Hepatocyte (in vitro differentiated cells): Measurements from ENCODE around the gene FAT1. TPM values are rescaled to one million over a fixed set of nuclear protein-coding genes. Genes with fewer than 3 reads are reported as not detected.

Experiments used
- DNase-seq: peaks from one replicate; pipeline ENCODE4 v3.0.0-alpha.2; 2016; ENCODE audit warnings: low spot score
- H2AFZ ChIP-seq: fragments of 200-600 bp; sonication (generic); 2 replicates; pipeline ENCODE4 v1.6.0; 2016; ENCODE audit warnings: antibody characterized with exemption, mild to moderate bottlenecking
- H3K27ac ChIP-seq: fragments of 200-600 bp; sonication (generic); 2 replicates; pipeline ENCODE4 v1.5.1; 2016; ENCODE audit warnings: mild to moderate bottlenecking
- H3K27me3 ChIP-seq: fragments of 200-600 bp; sonication (generic); 2 replicates; pipeline ENCODE4 v1.6.1; 2016
- H3K36me3 ChIP-seq: fragments of 200-600 bp; sonication (generic); replicated peaks from 2 replicates; pipeline ENCODE4 v1.5.1; 2016; ENCODE audit warnings: low read depth; ENCODE audit not compliant: insufficient read depth
- H3K4me1 ChIP-seq: fragments of 200-600 bp; sonication (generic); 2 replicates; pipeline ENCODE4 v1.5.1; 2016; ENCODE audit warnings: mild to moderate bottlenecking, moderate library complexity; ENCODE audit not compliant: insufficient read depth
- H3K4me2 ChIP-seq: fragments of 200-600 bp; sonication (generic); 2 replicates; pipeline ENCODE4 v1.6.0; 2016
- H3K4me3 ChIP-seq: fragments of 200-600 bp; sonication (generic); 2 replicates; pipeline ENCODE4 v1.5.1; 2016; ENCODE audit warnings: mild to moderate bottlenecking
- H3K79me2 ChIP-seq: fragments of 200-600 bp; sonication (generic); 2 replicates; pipeline ENCODE4 v1.6.0; 2017; ENCODE audit warnings: mild to moderate bottlenecking
- H3K9me2 ChIP-seq: fragments of 200-600 bp; sonication (generic); replicated peaks from 2 replicates; pipeline ENCODE4 v1.6.0; 2017; ENCODE audit warnings: mild to moderate bottlenecking; ENCODE audit not compliant: insufficient read depth
- H3K9me3 ChIP-seq: fragments of 200-600 bp; sonication (generic); 2 replicates; pipeline ENCODE4 v1.5.1; 2016; ENCODE audit warnings: low read depth, mild to moderate bottlenecking
- H4K20me1 ChIP-seq: fragments of 200-600 bp; sonication (generic); 2 replicates; pipeline ENCODE4 v1.6.0; 2016; ENCODE audit warnings: mild to moderate bottlenecking; ENCODE audit not compliant: insufficient read depth, poor library complexity, severe bottlenecking
- CTCF ChIP-seq: fragments of 200-600 bp; sonication (generic); IDR thresholded peaks from 2 replicates; pipeline ENCODE4 v1.5.1; 2016; ENCODE audit warnings: antibody characterized with exemption, mild to moderate bottlenecking; ENCODE audit not compliant: poor library complexity
- EZH2 ChIP-seq: fragments of 200-600 bp; sonication (generic); IDR thresholded peaks from 2 replicates; pipeline ENCODE4 v1.6.1; 2016; ENCODE audit warnings: antibody characterized with exemption, mild to moderate bottlenecking, borderline replicate concordance
- EZH2phosphoT487 ChIP-seq: fragments of 200-600 bp; sonication (generic); IDR thresholded peaks from one replicate; pipeline ENCODE4 v1.6.1; 2018; ENCODE audit warnings: antibody characterized with exemption, mild to moderate bottlenecking, low read depth, moderate library complexity; ENCODE audit not compliant: unreplicated experiment, severe bottlenecking
- WGBS: methylation state at CpG from one replicate; pipeline ENCODE4 v1.1.6; 2016; ENCODE audit warnings: low lambda C conversion rate; ENCODE audit errors: missing lambda C conversion rate; 5-methylcytosine and 5-hydroxymethylcytosine counted together
- polyA plus RNA-seq: library from polyadenylated mRNA; unstranded; fragments of >200 nt; fragmentation: Nextera tagmentation; extraction: Ambion mirVana; gene quantifications from 2 replicates; pipeline ENCODE4 v1.2.1, GENCODE V29; 2016
- total RNA-seq: library from RNA; depleted of rRNA; stranded (reverse); fragments of >200 nt; gene quantifications from 2 replicates; pipeline ENCODE4 v1.2.3, GENCODE V29; 2014

FAT1 gene
- total and polyA plus RNA-seq, 2 experiments from 2014 or later, result 33.9 to 168 TPM

- no peak for DNase-seq
- Histone ChIP-seq H3K36me3 (no peaks in the 10 kb centered on the region), H3K79me2 (no peaks in the 10 kb centered on the region), H4K20me1 (no peaks in the 10 kb centered on the region), H3K4me1 (peaks cover 5% of the 10 kb centered on the region), H3K9me2 (no peaks in the 10 kb centered on the region), H2AFZ (no peak overlapping the region), H3K4me2 (no peak overlapping the region), H3K27ac (no peak overlapping the region), H3K27me3 (peaks cover 53% of the 10 kb centered on the region), H3K9me3 (no peaks in the 10 kb centered on the region), H3K4me3 (no peak overlapping the region)
- 96% methylated on average over 2 of the region's 2 CpGs for WGBS
- no peak for TF ChIP-seq CTCF
- TF ChIP-seq EZH2phosphoT487, result no peak
- TF ChIP-seq EZH2, result no peak
Measured at GRCh38 chr4:186551849-186552248, 171.8 kb downstream of the FAT1 start.

GRCh38 chr4:186545436-186545835 lies 178.2 kb downstream of the FAT1 start:
- no peak for TF ChIP-seq CTCF
- no peak for TF ChIP-seq EZH2phosphoT487
- no peak for TF ChIP-seq EZH2
- Histone ChIP-seq H3K4me1 (no peaks in the 10 kb centered on the region), H3K36me3 (no peaks in the 10 kb centered on the region), H2AFZ (no peak overlapping the region), H3K4me2 (no peak overlapping the region), H4K20me1 (no peaks in the 10 kb centered on the region), H3K79me2 (no peaks in the 10 kb centered on the region), H3K27me3 (peaks cover 6% of the 10 kb centered on the region), H3K4me3 (no peak overlapping the region), H3K27ac (no peak overlapping the region), H3K9me3 (no peaks in the 10 kb centered on the region), H3K9me2 (no peaks in the 10 kb centered on the region)
- DNase-seq, result no peak
- 79% methylated on average over 7 of the region's 7 CpGs for WGBS

- Histone ChIP-seq H3K4me3 (no peak overlapping the region), H3K36me3 (no peaks in the 10 kb centered on the region), H3K4me2 (no peak overlapping the region), H3K4me1 (no peaks in the 10 kb centered on the region), H4K20me1 (no peaks in the 10 kb centered on the region), H2AFZ (no peak overlapping the region), H3K27me3 (no peaks in the 10 kb centered on the region), H3K9me2 (no peaks in the 10 kb centered on the region), H3K79me2 (no peaks in the 10 kb centered on the region), H3K27ac (no peak overlapping the region), H3K9me3 (no peaks in the 10 kb centered on the region)
- DNase-seq, result no peak
- TF ChIP-seq CTCF (no peak), EZH2 (no peak), EZH2phosphoT487 (no peak)
- WGBS, result 97% methylated on average over 2 of the region's 2 CpGs
Measured at GRCh38 chr4:186543206-186543605, 180.4 kb downstream of the FAT1 start.

- TF ChIP-seq CTCF (no peak), EZH2 (no peak), EZH2phosphoT487 (no peak)
- Histone ChIP-seq H3K9me3 (no peaks in the 10 kb centered on the region), H4K20me1 (no peaks in the 10 kb centered on the region), H3K79me2 (no peaks in the 10 kb centered on the region), H3K4me2 (no peak overlapping the region), H3K9me2 (no peaks in the 10 kb centered on the region), H3K4me3 (no peak overlapping the region), H3K36me3 (no peaks in the 10 kb centered on the region), H3K27ac (no peak overlapping the region), H3K27me3 (no peaks in the 10 kb centered on the region), H2AFZ (no peak overlapping the region), H3K4me1 (no peaks in the 10 kb centered on the region)
- 75% methylated on average over 4 of the region's 4 CpGs for WGBS
- DNase-seq, result no peak
Measured at GRCh38 chr4:186541801-186542200, 181.9 kb downstream of the FAT1 start.
